ENCODE measurements around the gene TEX2. TPM values are rescaled to one million over a fixed set of nuclear protein-coding genes. Genes with fewer than 3 reads are reported as not detected.
A peak's percentile ranks its signal among the peaks of the same experiment; 100 is the strongest.

Gene TEX2
- total RNA-seq, 1 experiment from 2014 or later: 20.2 TPM

DNA sequence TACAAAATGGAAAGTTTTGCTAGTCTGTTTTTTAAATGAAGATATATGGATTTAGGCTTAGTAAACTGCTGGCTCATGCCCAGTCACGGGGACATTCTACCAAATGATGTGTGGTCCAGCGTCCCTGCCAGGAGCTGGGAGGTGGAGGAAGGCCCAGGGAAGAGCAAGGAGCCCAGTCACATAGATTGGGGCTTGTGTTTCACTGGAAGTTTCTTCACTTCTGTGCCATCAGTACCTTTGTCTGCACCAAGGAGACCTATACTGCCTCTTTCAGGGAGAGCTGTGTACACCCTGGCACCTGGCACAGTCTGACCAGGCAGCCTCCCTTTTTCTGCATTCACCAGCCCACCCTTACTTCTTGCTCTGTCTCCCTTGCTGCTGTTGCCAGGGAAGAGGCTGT is 100.5 kb downstream of the TEX2 start:
- peak in 1 of 2 experiments; percentile 11 for DNase-seq
- H3K4me1 ChIP-seq: peaks cover 24% of the 10 kb centered on the region
- ChIA-PET POLR2A (no interaction called here), CTCF (no interaction called here)
- no TSS peak for BruUV-seq (replicated peaks)
- peaks cover 17% of the 10 kb centered on the region for H3K4me1 Mint-ChIP-seq (ENCODE audit: low read depth, unreplicated experiment)
- H3K36me3 ChIP-seq (ENCODE audit: control insufficient read depth, insufficient read depth, low read length): peaks cover 1% of the 10 kb centered on the region; the same call in 1 of the 2 replicates
- H3K27me3 Mint-ChIP-seq (ENCODE audit: insufficient read depth, unreplicated experiment): no peaks in the 10 kb centered on the region
- H3K27ac Mint-ChIP-seq (ENCODE audit: unreplicated experiment): no peak overlapping the region
- H3K4me3 ChIP-seq (ENCODE audit: low read depth, low read length): no peak overlapping the region
- no peaks in the 10 kb centered on the region for H3K27me3 ChIP-seq (replicated peaks; ENCODE audit: control insufficient read depth, insufficient read depth, low read length)
- peaks cover 6% of the 10 kb centered on the region for H3K36me3 Mint-ChIP-seq (ENCODE audit: insufficient read depth, unreplicated experiment)
- H3K9me3 ChIP-seq: no peaks in the 10 kb centered on the region
- intact Hi-C loops (cut with micrococcal nuclease; ENCODE audit: unreplicated experiment): no loop called here
- TF ChIP-seq, protein P1, sequence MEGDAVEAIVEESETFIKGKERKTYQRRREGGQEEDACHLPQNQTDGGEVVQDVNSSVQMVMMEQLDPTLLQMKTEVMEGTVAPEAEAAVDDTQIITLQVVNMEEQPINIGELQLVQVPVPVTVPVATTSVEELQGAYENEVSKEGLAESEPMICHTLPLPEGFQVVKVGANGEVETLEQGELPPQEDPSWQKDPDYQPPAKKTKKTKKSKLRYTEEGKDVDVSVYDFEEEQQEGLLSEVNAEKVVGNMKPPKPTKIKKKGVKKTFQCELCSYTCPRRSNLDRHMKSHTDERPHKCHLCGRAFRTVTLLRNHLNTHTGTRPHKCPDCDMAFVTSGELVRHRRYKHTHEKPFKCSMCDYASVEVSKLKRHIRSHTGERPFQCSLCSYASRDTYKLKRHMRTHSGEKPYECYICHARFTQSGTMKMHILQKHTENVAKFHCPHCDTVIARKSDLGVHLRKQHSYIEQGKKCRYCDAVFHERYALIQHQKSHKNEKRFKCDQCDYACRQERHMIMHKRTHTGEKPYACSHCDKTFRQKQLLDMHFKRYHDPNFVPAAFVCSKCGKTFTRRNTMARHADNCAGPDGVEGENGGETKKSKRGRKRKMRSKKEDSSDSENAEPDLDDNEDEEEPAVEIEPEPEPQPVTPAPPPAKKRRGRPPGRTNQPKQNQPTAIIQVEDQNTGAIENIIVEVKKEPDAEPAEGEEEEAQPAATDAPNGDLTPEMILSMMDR (IDR thresholded peaks at IDR 0.05; ENCODE audit: insufficient read depth in 1 of 2, low read depth in 1 of 2, low read length in 1 of 2, severe bottlenecking in 1 of 2, unreplicated experiment in 1 of 2): no peak
- H3K4me3 Mint-ChIP-seq (ENCODE audit: unreplicated experiment): no peak overlapping the region
- H3K9me3 Mint-ChIP-seq (ENCODE audit: unreplicated experiment): no peaks in the 10 kb centered on the region

DNA sequence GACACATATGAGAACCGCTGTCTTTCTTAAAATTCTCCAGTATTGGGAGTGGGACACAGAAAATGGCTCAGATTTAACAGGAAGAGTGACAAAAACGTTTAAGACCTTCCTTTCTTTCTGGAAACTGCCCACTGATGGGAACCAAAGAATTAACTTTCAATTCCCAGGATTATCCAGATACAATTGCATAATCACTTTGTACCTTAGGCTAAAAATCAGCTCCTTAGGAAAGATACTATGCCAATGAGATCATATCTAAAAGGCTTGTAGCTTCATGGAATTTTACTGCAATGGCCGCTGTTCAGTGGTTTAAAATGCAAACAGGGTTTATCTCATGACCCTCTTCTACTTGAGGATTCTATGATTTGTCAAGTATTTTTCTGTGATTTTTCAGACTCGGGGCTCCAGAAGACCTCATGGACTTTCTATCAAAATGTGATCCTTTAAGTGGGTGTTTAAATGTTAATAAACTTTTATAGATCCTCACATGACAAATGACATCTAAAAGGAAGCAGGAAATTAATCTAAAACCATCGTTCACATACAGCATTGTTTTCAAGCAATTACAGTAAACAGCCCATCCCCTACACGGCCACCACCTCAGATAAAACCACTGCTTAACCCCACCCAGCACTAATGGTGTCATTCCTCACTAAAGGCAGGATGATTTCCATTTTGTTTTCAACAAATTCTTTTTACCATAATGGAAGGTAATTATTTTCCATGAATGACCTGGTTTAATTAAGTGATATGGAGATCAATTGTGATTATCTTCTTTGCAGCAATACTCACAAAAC is 101.5 kb downstream of the TEX2 start:
- DNase-seq: no peak
- H3K4me1 Mint-ChIP-seq (ENCODE audit: low read depth, unreplicated experiment): peaks cover 17% of the 10 kb centered on the region
- H3K36me3 ChIP-seq (ENCODE audit: control insufficient read depth, insufficient read depth, low read length): peaks cover 1% of the 10 kb centered on the region
- H3K27me3 ChIP-seq (replicated peaks; ENCODE audit: control insufficient read depth, insufficient read depth, low read length): no peaks in the 10 kb centered on the region
- H3K4me3 Mint-ChIP-seq (ENCODE audit: unreplicated experiment): no peak overlapping the region
- POLR2A ChIA-PET: no interaction called here
- peaks cover under 1% of the 10 kb centered on the region for H3K36me3 Mint-ChIP-seq (ENCODE audit: insufficient read depth, unreplicated experiment)
- no peak overlapping the region for H3K27ac Mint-ChIP-seq (ENCODE audit: unreplicated experiment)
- H3K27me3 Mint-ChIP-seq (ENCODE audit: insufficient read depth, unreplicated experiment): no peaks in the 10 kb centered on the region
- CTCF ChIA-PET: no interaction called here
- H3K4me3 ChIP-seq (ENCODE audit: low read depth, low read length): no peak overlapping the region
- H3K9me3 ChIP-seq: no peaks in the 10 kb centered on the region
- TF ChIP-seq, protein P1 (IDR thresholded peaks at IDR 0.05; ENCODE audit: insufficient read depth in 1 of 2, low read depth in 1 of 2, low read length in 1 of 2, severe bottlenecking in 1 of 2, unreplicated experiment in 1 of 2): no peak
- intact Hi-C loops (cut with micrococcal nuclease; ENCODE audit: unreplicated experiment): no loop called here
- H3K9me3 Mint-ChIP-seq (ENCODE audit: unreplicated experiment): no peaks in the 10 kb centered on the region
- H3K4me1 ChIP-seq: peaks cover 24% of the 10 kb centered on the region
- no TSS peak for BruUV-seq (replicated peaks)

DNA sequence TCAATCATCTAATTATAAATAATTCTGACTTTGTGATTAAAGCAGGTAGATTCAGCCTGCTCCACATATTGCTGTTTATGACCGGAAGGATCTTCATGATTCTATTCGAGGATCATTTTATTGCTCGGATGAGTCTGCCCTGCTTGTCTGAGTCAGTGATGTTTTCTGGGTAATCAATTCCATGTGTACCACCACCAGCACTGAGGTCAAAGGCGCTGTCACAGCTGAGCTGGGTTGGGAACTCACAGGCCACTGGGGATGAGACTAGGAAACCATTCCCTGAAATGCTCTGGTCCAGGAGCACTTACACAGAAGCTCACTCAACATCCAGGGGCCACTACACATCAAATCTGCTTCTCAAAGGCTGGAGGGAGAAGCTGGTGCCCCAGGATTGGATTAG is 102.7 kb downstream of the TEX2 start:
- POLR2A ChIA-PET: no interaction called here
- intact Hi-C loops (cut with micrococcal nuclease; ENCODE audit: unreplicated experiment): no loop called here

More for the DNA sequence above, 102.7 kb downstream of the TEX2 start:
- Histone ChIP-seq H3K36me3 (ENCODE audit: control insufficient read depth, insufficient read depth, low read length) (peaks cover 1% of the 10 kb centered on the region), H3K4me1 (peaks cover 24% of the 10 kb centered on the region), H3K27me3 (replicated peaks; ENCODE audit: control insufficient read depth, insufficient read depth, low read length) (no peaks in the 10 kb centered on the region), H3K4me3 (ENCODE audit: low read depth, low read length) (no peak overlapping the region), H3K9me3 (no peaks in the 10 kb centered on the region)
- Mint-ChIP-seq H3K27me3 (ENCODE audit: insufficient read depth, unreplicated experiment) (no peaks in the 10 kb centered on the region), H3K4me1 (ENCODE audit: low read depth, unreplicated experiment) (peaks cover 17% of the 10 kb centered on the region), H3K9me3 (ENCODE audit: unreplicated experiment) (no peaks in the 10 kb centered on the region), H3K27ac (ENCODE audit: unreplicated experiment) (no peak overlapping the region), H3K36me3 (ENCODE audit: insufficient read depth, unreplicated experiment) (no peaks in the 10 kb centered on the region), H3K4me3 (ENCODE audit: unreplicated experiment) (no peak overlapping the region)
- no peak for DNase-seq
- CTCF ChIA-PET: no interaction called here
- TF ChIP-seq, protein P1 (IDR thresholded peaks at IDR 0.05; ENCODE audit: insufficient read depth in 1 of 2, low read depth in 1 of 2, low read length in 1 of 2, severe bottlenecking in 1 of 2, unreplicated experiment in 1 of 2): no peak
- BruUV-seq (replicated peaks): no TSS peak
